ENCODE measurements around the gene PCSK6.
"Not testable (repeated sequence)": the region's sequence is repeated elsewhere in the genome, so short reads cannot be mapped to it uniquely, and the experiment has no call there.

PCSK6 gene

GRCh38 chr15:101428758-101429157 lies 60.7 kb downstream of the PCSK6 start:
- no peak for DNase-seq

GRCh38 chr15:101427606-101428487 lies 61.7 kb downstream of the PCSK6 start:
- DNase-seq: peak; percentile 24

GRCh38 chr15:101426761-101427333 lies 62.7 kb downstream of the PCSK6 start:
- no peak for DNase-seq

GRCh38 chr15:101425787-101426365 lies 63.6 kb downstream of the PCSK6 start:
- DNase-seq: no peak

- DNase-seq: no peak
These were observed 64.5 kb downstream of the PCSK6 start for GRCh38 chr15:101424984-101425383.

- no peak for DNase-seq
These were observed 69.3 kb downstream of the PCSK6 start for GRCh38 chr15:101420232-101420631.

DNA sequence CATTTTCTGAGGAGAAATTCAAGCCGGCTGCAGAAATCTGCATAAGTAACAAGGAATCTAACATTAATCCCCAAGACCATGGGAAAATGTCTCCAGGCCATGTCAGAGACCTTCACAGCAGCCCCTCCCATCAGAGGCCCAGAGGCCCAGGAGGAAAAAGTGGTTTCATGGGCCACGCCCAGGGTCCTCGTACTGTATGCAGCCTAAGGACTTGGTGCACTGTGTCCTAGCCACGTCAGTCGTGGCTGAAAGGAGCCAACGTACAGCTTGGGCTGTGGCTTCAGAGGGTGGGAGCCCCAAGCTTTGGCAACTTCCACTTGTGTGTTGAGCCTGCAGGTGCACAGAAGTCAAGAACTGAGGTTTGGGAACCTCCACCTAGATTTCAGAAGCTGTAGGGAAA lies 73.0 kb downstream of the PCSK6 start:
- DNase-seq: not testable (repeated sequence)

DNA sequence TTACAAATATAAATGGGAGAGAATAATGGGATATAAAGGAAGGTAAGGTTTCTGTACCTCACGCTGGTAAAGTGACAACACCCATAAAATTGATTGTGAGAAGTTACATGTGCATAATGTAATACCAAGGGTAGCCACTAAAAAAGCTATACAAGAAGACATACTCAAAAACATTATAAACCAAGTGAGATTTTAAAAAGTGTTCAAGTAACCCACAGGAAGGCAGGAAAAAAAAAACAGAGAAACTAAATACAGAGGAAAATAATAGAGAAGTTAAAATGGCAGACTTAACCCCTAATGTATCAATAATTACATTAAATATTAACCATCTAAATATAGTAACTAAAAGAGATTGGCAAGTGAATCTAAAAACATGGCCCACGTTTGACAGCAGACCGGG lies 76.3 kb downstream of the PCSK6 start:
- DNase-seq: no peak

GRCh38 chr15:101411581-101411980 lies 77.9 kb downstream of the PCSK6 start:
- DNase-seq: no peak

DNA sequence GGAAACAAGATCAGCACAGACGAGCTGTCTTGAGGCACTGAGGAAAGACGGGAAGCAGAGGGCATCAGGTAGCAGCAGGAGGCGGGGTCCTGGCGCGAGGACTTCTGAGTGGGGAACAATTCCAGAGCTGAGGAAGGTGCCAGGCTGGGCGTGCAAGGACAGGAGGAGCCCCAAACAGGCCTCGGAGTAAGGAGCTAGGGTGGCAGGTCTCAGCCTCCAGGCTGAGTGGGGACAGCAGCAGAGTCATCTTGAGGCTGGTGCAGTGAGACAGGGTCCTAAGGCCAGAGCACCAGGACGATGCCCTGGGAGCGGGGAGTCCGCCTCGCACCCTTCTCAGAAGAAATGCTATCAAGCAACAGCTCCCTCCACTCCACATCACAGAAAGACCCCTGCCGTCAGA lies 78.4 kb downstream of the PCSK6 start:
- DNase-seq: no peak

- DNase-seq: no peak
These were observed 78.9 kb downstream of the PCSK6 start for GRCh38 chr15:101410612-101411011.

- no peak for DNase-seq
These were observed 79.9 kb downstream of the PCSK6 start for GRCh38 chr15:101409621-101410020.

GRCh38 chr15:101407966-101408775 lies 81.3 kb downstream of the PCSK6 start:
- no peak for DNase-seq

GRCh38 chr15:101407439-101407838 lies 82.1 kb downstream of the PCSK6 start:
- DNase-seq: no peak

DNA sequence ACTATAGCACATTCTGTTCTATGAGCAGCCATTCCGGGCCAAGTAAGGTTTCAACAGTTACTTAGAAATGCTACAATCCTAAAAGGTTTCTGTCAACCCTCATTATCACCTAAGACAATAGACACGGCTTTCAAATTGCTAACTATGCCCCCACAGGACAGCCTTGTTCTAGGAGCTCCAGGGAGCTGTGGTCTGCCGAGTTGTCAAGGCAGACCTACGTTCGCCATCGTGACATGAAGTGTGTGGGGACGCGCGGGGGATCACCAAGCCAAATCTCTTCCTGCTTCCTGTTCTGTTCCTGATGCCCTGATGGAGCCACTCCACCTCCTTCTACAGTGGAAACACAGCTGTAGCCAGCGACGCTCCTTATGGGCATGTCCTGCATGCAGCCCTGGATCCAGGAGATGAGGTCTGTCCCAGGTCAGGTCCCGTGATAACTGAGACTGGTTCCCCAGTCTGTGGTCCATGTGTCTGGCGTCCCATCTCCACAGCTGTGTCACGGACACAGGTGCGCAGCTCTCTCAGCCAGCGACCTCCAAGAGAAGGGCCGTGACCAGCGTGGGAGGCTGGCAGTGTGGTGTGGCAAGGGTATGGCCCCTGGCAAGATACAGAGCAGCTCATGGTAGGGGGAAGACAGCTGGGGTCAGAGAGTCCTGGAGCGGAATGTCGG lies 82.8 kb downstream of the PCSK6 start:
- DNase-seq: no peak

DNA sequence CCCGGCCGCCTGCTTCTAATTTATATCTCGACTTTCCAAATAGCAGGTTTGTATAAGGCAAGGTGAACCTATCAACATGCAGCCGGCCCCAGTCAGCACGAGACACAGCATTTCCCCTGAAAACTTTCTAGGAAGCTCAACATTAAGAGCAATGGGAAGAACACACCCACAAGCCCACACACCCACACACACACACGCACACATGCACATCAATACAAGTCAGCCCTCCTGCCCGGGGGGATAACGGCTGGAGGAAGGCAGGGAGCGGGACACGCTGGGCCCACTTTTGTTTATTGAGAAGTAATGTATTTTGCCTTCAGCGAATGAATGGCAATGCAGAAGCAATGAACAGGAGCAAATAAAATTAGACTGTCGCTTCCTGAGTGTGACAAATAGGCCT lies 83.5 kb downstream of the PCSK6 start:
- no peak for DNase-seq

- no peak for DNase-seq
These were observed 85.3 kb downstream of the PCSK6 start for GRCh38 chr15:101404245-101404644.

GRCh38 chr15:101402883-101403282 lies 86.6 kb downstream of the PCSK6 start:
- not testable (repeated sequence) for DNase-seq

- no peak for DNase-seq
These were observed 88.2 kb downstream of the PCSK6 start for GRCh38 chr15:101401286-101401685.

DNA sequence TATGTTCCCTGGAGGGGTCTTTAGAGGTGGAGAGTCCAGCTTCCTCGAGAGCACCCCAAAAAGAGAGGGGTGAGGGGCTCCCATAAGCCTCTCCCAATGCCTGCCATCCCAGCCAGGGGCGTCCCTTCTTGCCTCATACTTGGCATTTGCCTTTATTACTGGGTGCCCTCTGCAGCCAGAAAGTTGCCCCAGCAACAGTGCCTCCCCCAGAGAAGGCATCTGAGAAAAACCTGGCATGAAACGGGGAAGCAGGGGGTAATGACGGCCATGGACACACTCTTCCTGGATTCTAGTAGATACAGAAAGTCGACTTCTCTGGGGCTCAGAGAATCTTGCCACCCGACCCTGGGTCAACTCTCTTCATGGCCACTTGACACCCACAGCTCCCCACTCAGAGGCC lies 90.1 kb downstream of the PCSK6 start:
- no peak for DNase-seq

DNA sequence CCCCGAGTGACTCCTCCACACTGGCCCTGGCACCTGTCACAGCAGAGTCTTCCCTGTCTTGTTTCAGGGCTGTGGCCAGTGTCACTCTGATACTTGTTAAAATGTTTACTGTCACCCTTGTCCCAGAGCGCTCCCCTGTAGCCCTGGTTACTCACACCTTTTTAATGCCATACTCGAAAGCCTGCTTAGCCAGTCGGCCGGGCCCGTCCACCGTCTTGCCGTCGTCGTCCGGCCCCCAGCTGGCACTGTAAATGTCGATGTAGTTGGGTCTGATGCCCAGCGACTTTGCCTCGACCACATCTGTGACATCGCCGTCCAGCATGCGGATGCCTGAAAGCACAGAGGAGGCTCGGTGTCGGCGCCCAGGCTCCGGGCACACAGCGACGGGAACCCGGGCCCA lies 91.3 kb downstream of the PCSK6 start:
- DNase-seq: no peak

- DNase-seq: no peak
These were observed 91.9 kb downstream of the PCSK6 start for GRCh38 chr15:101397521-101398003.

Measured in NCI-H1105 treated with DMSO at 0.1 percent for 48 hours (cell line).